GM18502 (cell line): ENCODE measurements around the gene CCDC73.
A peak's percentile ranks its signal among the peaks of the same experiment; 100 is the strongest.
"Not testable (repeated sequence)": the region's sequence is repeated elsewhere in the genome, so short reads cannot be mapped to it uniquely, and the experiment has no call there.

ENCODE experiments used
- ATAC-seq: cut with Tn5 transposase; IDR thresholded peaks from one replicate; pipeline ENCODE4 v1.9.1; 2021; ENCODE audit warnings: mild to moderate bottlenecking; ENCODE audit not compliant: unreplicated experiment, poor library complexity

Gene CCDC73

DNA sequence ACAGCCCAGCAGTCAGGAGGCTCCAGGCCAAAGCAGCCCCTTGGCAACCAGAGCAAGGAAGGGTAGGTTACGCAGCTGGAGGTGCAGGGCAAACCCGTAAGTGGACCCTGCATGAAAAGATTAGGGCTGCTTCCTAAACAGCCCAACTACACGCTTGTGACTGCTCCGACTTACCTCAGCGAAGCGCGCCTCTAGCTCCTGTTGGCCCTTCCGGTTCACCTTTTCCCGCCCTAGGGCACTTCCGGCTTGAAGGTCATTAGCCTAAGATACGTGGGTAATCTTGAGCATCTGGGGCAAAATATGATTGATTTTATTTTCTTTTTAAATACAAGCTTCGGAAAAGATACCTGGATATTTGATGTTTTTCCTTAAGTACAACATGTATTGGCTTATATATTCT is at the start of gene CCDC73:
TSS of gene CCDC73 (minus strand) at position 224 of the 400 bp plus-strand sequence. CDS start 34,419 bp downstream, outside the sequence.
- no peak for ATAC-seq

DNA sequence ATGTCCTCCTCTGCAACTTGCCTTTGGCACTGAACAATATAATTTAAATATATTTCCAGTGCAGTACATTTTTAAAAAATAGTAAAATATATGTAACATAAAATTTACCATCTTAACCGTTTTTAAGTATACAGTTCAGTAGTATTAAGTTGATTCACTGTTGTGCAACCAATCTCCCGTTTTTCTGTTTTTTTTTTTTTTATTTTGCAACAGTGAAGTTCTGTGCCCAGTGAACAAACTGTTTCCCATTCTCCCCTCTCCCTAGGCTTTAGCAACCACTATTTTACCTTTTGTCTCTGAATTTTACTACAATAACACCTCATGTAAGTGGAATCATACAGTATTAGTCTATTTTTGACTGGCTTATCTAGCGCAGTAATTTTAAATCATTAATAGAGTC is 49.1 kb upstream of the CCDC73 start:
- ATAC-seq = no peak

DNA sequence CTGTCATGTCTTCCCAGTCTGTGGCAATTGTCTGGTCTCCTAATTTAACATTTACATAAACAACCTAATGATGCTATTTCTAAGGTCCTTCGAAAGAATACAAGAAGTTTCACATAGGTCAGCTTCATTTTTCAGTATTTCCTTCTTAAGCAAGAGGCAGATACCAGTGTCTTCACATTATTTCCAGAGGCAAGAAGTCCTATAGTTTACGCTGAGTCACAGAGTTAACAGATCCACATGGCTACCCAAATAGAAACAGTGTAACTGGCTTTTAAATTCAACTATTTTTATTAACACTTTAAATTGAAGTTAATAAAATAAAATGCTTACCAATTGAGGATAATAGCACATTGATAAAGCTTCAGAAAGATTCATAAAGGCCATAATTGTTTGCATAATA is 46.1 kb upstream of the CCDC73 start:
- ATAC-seq = no peak

DNA sequence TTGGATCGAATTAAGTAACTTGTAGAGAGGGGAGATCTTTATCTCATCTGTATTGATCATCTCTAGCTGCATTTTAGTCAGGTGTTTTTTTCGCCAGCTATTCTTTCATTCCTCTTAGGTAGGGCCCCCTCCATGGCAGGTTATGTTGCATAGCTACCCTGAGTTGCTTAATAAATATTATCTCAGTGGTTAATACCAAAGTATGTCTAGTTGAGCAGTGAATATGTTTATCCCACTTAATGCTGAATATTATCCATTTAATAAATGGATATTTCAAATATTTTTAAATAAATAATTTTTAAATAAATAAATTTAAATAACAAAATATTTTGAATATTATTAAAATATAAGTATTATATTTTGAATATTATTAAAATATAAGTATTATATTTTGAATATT is 44.8 kb upstream of the CCDC73 start:
- ATAC-seq = no peak

DNA sequence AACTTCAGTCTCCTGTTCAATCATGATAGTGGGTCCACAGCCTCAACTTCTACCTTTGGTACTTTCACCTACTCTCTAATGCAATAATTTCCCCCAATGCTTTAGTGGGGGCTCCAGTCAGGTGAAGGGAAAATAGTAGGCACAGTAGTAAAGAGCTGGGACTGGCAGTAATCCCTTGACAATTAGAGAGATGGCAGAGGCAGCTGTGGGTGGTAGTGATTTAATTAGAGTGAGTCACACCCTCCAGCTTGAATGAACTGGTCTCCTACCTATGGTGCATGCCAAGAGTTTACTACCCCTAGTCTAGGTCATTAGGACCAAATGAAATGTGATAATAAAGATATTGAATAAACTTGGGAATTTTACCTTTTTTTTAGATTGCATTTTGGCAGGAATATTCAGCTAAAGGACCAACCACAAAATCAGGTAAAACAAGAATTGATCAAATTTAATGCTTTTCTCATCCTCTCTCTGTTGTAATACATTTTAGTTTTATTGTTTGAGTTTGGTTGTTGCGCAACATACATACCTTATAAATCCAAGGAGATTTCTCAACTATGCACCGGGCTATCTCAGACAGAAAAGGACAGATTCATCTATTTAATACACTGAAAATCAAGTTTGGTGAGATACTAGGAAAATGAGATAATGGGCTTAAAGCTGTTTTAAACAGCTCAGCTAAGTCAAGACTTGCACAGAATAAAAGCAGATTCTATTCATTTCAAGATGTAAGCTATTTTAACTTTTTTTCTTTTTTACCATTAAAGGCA is 44.2 kb upstream of the CCDC73 start:
- no peak for ATAC-seq

DNA sequence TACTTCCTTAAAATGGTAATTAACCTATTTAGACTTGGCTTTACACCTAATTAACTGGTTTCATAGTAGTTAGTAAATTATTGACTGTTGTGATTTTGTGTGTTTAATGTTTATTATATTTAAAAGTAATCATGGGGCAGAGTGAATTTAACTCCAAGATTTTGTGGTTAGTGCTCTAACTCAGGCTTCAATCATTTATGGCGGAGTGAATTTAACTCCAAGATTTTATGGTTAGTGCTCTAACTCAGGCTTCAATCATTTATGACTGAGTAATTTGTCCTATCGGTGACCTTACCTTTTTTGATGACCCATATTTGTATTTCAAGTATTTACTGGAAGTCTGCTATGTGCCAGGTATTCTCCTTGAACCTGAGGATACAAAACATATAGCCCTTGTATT is 42.5 kb upstream of the CCDC73 start:
- ATAC-seq = no peak

DNA sequence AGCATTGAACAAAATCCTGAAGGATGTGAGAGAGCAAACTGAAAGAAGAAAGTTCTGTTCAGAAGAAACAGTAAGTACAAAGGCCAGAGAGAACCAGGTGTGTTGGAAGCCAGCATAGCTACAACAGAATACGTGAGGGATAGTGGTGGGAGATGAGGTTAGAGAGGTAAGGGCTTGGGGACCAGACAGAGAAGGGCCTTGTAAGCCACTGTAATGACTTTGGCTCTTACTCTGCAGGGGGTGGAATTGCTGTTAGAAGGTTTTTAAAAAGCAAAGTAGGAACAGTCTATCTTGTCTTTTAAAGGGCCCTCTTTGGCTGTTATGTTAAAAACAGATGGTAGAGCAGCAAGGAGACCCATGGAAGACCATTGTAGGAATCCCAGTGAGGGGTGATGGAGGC is 39.5 kb upstream of the CCDC73 start:
- no peak for ATAC-seq

DNA sequence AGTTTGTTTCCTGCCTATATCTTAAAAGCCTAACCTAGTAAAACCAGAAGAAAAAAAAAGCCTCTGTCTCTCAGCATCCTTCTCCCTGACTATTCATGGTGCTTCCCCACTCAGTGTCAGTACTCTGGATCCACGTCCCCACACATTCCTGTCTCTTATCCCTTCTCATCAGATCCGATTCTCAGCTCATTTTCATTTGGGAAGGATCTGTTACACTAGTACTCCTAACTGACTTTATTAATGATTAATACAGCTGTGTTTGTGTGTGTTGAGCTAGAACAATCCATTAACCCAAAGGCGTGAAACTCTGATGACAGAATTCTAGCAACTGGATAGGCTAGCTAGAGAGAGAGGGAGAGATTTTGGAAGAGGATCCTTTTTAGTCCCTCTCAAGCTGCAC is 36.8 kb upstream of the CCDC73 start:
- ATAC-seq = no peak

DNA sequence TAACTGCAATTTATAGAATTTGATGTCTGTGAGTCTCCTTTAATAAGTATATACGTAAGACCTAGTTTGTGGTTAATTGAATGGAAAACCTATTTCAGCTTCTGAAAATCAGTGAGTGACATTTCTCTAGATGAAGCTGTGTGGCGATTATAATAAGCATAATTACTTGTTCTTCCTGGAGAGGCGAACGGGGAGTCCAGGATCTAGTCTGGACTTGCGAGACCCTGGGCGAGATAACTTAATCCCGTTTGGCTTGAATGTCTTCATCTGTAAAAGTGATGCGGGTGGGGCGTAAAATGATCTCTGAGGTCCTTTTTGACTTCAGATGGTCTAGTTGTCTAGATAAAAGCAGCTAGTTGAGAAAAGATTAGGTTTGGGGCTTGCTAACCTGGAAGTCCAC is 36.3 kb upstream of the CCDC73 start:
- ATAC-seq = no peak

DNA sequence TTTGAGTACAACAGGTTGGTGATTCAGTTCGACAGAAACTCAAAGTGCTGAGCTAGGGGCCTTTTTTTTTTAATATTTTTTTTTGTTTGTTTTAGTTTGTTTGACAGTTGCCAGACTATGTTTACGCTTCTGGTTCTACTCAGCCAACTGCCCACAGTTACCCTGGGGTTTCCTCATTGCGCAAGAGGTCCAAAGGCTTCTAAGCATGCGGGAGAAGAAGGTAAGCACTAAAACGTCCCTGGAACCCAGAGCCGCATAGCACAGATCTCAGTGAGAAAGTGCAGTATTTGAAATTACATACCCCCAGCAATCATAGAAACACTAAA is 35.9 kb upstream of the CCDC73 start:
- no peak for ATAC-seq

DNA sequence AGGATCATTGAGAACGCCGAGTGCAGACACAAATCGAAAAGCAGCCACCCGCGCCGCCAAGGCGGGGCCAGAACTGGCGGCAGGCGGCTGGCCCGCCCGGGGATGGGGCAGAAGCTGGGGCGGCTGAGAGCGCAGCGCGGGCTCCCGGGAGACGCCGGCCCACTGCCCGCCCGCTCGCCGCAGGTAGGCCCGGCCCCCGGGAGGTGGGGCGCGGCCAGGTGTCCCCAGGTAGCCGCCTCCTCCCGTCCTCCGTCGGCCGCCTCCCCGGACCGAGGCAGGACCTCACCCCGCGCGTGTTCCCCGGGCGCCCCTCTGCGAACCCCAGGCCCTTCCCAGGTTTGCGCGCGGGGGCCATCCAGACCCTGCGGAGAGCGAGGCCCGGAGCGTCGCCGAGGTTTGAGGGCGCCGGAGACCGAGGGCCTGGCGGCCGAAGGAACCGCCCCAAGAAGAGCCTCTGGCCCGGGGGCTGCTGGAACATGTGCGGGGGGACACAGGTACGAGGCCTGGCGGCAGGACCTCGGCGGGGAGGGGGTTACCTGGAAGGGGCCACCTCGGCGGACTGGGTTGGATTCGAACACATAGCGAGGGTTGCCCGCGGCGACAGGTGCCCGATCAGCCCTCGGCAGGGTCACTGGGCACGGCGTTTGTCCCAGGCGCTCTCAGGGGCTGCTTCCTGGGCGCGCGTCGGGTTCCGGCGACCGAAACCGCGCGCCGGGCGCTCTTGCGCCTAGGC is 35.4 kb upstream of the CCDC73 start, which contains the start of gene PRRG4:
TSS of gene PRRG4 (plus strand) at position 248 of the 733 bp plus-strand sequence. CDS start 603 bp downstream, outside the sequence.
- peak; percentile 87 for ATAC-seq

DNA sequence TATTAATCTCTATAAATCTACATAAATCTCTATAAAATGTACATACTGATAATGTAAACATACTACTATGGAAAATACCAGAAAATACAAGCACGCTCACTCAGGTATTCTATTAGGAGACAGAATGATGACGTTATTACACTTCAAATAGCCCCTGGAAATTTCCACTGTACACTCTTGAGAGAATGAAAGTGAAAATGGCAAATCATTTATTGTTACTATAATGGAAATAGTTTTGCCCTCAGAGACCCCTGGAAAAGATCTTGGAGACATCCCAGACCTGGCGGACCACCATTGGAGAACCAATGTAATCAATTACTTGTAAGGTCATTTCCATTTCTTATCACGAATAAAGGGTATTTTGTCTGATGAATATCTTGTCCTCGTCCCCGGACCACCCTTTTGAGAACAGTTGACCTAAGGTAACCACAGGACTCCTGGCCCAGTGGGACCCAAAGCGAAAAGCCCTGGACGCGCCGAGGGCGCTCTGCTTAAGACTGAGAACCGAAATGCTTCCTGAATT is 34.8 kb upstream of the CCDC73 start:
- peak; percentile 58 for ATAC-seq

DNA sequence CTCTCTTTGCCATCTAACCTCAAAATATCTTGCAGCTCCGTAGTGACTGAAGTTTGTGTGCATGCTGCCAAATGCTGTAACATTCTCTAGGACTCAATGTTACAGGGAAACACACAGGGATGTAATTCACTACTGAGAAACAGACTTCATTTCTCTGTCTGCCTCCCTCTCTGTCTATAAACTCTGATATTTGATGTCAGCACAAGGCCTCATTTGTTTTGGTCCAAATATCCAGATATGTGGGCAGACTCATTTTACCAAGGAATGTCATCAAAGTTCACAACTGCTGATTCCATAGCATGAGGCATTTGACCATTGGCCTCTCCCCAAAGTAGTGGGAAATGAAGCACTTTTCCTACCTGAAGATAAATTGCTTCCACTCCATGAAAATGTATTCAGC is 32.8 kb upstream of the CCDC73 start:
- ATAC-seq = no peak

DNA sequence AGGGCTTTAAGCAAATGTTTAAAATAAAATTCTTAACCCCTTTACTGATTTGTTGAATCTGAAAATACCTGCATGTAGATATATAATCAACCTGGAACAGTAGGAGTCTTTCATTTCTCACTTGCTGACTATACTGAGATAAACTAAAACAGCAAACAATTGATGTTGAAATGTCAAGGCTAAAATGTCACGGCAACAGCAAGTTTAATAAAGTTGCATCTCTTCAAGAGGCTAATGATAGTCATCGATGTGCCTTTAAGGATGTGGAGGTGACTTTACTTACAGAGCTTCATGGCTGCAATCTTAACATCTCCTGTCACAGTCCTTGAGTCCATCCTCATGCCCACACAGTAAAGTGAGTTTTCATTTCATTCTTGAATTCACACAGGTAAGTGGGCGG is 31.7 kb upstream of the CCDC73 start:
- ATAC-seq = no peak

DNA sequence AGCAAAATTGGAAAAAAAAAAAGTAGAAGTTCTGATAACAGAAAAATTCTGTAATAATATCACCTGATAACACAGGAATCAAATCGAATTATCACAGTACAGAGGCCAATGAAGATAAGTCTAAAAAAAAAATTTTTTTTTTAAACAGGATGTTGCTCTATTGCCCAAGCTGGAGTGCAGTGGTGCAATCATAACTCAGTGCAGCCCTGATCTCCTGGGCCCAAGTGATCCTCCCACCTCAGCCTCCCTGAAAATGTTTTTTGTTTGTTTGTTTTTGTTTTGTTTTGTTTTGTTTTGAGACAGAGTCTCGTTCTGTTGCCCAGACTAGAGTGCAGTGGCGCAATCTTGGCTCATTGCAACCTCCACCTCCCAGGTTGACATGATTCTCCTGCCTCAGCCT is 29.2 kb upstream of the CCDC73 start:
- not testable (repeated sequence) for ATAC-seq

DNA sequence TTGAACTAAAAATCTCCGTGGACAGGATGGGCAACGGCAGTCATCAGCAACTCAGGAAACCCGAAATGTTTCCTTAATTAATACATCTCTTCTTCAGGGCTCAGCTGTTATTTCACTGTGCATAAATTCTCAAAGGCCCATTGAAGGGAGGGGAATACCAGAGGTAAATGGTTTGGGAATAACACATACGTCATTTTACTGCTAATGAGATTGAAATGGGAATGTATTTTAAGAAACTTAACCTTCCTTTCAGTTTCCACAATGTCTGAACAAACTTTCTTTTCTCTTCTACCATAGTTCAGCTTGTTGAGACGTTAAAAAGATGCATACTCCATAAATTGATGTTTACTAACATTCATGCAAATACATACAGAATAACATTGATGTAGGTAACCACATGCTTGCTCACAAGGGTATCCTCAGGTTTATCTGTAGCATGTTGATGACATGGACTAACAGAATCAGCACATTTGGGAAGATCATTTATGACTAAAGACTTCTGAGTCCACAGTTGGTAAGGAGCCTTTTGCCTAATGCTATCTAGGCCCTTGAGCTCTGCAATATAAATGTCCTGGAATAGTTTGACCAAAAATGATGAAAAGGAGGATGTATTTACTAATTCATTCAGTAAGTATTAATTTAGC is 27.6 kb upstream of the CCDC73 start:
- peak; percentile 49 for ATAC-seq

DNA sequence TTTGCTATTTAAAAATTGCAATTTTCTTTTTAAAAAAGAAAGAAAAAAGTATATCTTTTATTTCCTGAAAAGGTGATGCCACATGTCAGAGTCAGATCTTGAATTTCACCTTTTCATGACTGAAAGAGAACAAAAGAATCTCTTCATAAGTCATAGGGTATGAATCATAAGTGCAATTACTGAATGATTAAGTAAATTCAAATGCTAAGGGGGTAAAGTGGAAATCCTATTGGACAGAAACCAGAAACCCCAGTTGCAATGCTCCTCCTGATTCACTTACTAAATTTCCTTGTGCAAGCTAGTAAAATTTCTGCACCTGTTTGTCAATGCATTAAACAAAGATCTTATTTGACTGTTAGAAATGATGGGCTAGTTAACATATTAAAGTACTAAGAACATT is 27.1 kb upstream of the CCDC73 start:
- peak; percentile 40 for ATAC-seq

DNA sequence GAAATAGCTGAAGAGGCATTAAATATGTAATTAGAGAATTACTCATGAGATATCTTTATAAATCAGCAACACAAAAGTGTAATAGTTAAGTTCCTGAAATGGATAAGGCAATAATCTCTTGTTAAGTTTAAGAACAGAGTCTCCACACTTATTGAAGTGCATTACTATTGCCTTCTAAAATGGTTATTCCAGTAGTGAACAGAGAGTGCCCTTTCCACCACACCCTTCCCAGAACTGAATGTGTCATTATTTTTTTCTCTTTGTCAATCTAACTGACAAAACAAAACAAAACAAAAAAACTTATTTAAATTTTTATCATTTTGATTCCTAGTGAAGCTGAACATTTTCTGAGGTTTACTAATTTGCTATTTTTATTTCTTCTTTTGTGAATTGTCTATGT is 26.0 kb upstream of the CCDC73 start:
- ATAC-seq = no peak

DNA sequence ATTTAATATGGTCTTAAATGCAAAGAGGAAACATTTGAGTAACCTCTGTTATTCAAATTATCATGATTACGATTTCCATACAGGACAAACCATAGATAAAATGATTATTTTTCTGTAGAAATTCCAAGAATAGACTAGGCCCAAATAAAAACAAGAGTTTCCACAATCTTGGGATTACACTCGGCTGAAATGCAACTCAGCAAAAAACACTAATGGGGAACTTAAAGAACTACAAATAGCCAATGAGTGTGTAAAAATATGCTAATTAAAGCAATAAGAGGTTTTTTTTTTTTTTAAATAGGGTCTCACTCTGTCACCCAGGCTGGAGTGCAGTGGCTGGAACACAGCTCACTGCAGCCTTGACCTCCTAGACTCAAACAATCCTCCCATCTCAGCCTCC is 24.7 kb upstream of the CCDC73 start:
- no peak for ATAC-seq

DNA sequence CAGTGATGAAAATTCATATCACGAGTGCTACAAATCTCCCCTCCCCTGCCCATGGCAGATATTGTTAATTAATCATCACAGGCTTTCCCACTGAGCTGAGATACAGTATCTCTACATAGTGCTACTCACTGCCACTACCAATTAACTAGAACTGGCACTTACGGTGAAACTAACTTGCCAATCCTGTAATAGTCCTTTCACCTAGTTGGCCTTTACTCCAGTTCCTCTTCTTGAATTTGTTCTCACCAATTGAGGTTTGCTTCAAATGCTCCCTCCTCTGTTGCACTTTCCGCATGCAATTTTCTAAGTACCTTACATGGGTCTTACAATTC is 23.4 kb upstream of the CCDC73 start:
- ATAC-seq = no peak

DNA sequence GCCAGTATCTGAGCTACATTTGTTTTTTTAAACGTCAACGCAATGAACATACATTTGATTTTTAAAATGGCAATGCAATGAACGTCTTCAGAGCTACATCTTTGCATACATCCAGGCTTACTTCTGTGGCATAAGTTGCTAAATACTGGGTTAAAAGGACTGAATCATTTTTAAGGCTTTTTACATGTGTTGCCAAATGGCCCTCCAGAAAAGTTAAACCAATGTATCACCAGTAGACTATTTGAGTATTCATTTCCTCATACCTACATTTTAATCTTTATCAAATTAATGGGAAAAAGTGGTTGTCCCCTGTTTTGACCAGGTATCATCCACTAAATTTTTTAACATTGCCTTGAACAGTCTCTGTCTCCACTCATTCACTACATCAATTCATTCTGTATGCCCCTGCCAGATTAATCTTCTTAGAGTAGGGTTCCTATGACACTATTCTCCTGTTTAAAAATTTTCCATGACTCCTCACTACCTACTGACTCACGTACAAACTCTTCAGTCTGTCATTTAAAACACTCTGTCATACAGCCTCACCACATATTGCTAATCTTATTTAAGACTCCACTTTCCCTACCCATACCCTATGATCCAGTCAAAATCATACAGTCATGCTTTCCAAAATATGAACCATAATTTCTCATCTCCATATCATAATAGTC is 22.9 kb upstream of the CCDC73 start:
- no peak for ATAC-seq
